Measurements from ENCODE around the gene LRRC34. TPM values are rescaled to one million over a fixed set of nuclear protein-coding genes. Genes with fewer than 3 reads are reported as not detected.

Gene LRRC34
- total and polyA plus RNA-seq, 2 of the 8 experiments (the other 6 are each of a cell fraction or from before 2014, with no cell fraction given): 3.3 to 4.1 TPM

DNA sequence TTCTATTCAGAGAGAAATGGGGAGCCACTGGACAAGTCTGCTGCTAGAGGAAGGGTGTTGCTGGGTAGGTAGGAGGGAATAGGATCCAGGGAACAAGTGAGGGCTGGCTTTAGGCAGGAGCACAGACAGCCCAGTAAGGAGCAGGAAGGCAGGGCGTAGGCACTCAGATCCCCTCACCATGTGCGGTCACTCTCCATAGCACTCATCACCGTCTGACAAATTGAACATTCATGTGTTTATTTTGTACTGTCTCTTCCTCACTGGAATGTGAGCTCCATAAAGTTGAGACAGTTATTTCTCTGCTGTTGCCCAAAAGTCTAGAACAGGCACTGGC is 24.2 kb upstream of the LRRC34 start (continued):
- TF ChIP-seq, protein P1, sequence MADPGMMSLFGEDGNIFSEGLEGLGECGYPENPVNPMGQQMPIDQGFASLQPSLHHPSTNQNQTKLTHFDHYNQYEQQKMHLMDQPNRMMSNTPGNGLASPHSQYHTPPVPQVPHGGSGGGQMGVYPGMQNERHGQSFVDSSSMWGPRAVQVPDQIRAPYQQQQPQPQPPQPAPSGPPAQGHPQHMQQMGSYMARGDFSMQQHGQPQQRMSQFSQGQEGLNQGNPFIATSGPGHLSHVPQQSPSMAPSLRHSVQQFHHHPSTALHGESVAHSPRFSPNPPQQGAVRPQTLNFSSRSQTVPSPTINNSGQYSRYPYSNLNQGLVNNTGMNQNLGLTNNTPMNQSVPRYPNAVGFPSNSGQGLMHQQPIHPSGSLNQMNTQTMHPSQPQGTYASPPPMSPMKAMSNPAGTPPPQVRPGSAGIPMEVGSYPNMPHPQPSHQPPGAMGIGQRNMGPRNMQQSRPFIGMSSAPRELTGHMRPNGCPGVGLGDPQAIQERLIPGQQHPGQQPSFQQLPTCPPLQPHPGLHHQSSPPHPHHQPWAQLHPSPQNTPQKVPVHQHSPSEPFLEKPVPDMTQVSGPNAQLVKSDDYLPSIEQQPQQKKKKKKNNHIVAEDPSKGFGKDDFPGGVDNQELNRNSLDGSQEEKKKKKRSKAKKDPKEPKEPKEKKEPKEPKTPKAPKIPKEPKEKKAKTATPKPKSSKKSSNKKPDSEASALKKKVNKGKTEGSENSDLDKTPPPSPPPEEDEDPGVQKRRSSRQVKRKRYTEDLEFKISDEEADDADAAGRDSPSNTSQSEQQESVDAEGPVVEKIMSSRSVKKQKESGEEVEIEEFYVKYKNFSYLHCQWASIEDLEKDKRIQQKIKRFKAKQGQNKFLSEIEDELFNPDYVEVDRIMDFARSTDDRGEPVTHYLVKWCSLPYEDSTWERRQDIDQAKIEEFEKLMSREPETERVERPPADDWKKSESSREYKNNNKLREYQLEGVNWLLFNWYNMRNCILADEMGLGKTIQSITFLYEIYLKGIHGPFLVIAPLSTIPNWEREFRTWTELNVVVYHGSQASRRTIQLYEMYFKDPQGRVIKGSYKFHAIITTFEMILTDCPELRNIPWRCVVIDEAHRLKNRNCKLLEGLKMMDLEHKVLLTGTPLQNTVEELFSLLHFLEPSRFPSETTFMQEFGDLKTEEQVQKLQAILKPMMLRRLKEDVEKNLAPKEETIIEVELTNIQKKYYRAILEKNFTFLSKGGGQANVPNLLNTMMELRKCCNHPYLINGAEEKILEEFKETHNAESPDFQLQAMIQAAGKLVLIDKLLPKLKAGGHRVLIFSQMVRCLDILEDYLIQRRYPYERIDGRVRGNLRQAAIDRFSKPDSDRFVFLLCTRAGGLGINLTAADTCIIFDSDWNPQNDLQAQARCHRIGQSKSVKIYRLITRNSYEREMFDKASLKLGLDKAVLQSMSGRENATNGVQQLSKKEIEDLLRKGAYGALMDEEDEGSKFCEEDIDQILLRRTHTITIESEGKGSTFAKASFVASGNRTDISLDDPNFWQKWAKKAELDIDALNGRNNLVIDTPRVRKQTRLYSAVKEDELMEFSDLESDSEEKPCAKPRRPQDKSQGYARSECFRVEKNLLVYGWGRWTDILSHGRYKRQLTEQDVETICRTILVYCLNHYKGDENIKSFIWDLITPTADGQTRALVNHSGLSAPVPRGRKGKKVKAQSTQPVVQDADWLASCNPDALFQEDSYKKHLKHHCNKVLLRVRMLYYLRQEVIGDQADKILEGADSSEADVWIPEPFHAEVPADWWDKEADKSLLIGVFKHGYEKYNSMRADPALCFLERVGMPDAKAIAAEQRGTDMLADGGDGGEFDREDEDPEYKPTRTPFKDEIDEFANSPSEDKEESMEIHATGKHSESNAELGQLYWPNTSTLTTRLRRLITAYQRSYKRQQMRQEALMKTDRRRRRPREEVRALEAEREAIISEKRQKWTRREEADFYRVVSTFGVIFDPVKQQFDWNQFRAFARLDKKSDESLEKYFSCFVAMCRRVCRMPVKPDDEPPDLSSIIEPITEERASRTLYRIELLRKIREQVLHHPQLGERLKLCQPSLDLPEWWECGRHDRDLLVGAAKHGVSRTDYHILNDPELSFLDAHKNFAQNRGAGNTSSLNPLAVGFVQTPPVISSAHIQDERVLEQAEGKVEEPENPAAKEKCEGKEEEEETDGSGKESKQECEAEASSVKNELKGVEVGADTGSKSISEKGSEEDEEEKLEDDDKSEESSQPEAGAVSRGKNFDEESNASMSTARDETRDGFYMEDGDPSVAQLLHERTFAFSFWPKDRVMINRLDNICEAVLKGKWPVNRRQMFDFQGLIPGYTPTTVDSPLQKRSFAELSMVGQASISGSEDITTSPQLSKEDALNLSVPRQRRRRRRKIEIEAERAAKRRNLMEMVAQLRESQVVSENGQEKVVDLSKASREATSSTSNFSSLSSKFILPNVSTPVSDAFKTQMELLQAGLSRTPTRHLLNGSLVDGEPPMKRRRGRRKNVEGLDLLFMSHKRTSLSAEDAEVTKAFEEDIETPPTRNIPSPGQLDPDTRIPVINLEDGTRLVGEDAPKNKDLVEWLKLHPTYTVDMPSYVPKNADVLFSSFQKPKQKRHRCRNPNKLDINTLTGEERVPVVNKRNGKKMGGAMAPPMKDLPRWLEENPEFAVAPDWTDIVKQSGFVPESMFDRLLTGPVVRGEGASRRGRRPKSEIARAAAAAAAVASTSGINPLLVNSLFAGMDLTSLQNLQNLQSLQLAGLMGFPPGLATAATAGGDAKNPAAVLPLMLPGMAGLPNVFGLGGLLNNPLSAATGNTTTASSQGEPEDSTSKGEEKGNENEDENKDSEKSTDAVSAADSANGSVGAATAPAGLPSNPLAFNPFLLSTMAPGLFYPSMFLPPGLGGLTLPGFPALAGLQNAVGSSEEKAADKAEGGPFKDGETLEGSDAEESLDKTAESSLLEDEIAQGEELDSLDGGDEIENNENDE (IDR thresholded peaks at IDR 0.05; ENCODE audit: insufficient replicate concordance, low read length): no peak
- TF ChIP-seq PHF8 (conservative IDR thresholded peaks at IDR 0.05; ENCODE audit: low read depth, low read length): no peak

All from H1 (cell line).